GM08714 (cell line): Measurements from ENCODE around the gene CCDC51.
"Not testable (repeated sequence)": the region's sequence is repeated elsewhere in the genome, so short reads cannot be mapped to it uniquely, and the experiment has no call there.

ENCODE experiments used
- H3K4me3 ChIP-seq: fragments of 200-500 bp; sonication (Bioruptor generic); 2 replicates; pipeline ENCODE4 v1.5.1; 2014; ENCODE audit warnings: mild to moderate bottlenecking, low read length, inconsistent platforms
- ZNF274 ChIP-seq: IDR thresholded peaks from 2 replicates; pipeline ENCODE4 v1.6.1; 2012; ENCODE audit warnings: mild to moderate bottlenecking, low read depth, low read length

The CCDC51 gene

DNA sequence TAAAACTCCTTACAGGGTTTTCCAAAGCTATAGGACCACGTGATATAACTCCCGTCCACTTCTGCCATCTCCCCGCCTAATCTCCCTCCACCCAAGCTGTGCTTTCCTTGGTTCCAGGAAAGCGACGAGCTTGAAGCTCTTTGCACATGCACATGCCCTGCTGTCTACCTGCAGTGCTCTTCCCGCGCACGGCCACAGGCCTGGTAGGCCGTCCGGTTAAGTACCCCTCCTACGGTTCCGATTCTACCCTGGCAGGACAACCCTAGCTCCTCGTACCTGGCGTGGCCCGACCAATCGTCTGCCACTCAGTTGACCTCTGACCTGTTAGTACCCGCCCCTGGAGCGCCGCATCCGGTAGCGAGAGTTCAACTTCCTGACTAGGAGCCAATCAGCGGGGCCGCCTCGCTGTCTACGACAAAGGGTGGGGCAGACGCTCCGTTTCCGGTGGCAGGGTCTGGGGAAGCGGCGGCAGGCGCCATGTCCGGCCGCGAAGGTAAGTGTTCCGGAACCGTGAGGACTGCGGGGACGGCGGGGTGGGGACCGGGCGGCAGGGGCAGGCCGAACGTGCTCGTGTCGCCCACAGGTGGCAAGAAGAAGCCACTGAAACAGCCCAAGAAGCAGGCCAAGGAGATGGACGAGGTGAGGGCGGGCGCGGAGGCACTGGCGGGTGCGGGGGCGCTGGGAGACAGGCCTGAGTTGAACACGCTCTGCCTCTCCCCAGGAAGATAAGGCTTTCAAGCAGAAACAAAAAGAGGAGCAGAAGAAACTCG lies at the start of gene CCDC51, which contains the start of gene TMA7:
Gene CCDC51 (minus strand): TSS at position 300 of the 770 bp plus-strand sequence. CDS start 4,991 bp downstream, outside the sequence.
Gene TMA7 (plus strand): TSS at position 438 of the 770 bp plus-strand sequence. CDS start 40 bp downstream, at position 478.
- peak within 1 kb of the TSS; percentile 98 for H3K4me3 ChIP-seq
- no peak for TF ChIP-seq ZNF274

DNA sequence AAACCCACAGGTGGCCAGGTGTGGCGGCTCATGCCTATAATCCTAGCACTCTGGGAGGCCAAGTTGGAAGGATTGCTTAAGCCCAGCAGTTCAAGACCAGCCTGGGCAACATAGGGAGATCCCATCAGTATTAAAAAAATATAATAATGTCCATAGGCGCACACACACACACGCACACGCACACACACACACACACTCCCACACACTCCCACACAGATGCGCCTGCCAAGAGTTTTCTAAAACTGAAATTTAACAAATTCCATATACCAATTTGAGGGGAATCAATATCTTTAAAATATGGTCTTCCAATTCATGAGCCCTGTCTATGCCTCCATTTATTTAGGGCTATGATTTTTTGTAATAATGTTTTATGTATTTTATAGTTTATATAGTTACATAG lies 47.0 kb upstream of the CCDC51 start:
- no peak overlapping the region for H3K4me3 ChIP-seq
- TF ChIP-seq ZNF274: no peak

DNA sequence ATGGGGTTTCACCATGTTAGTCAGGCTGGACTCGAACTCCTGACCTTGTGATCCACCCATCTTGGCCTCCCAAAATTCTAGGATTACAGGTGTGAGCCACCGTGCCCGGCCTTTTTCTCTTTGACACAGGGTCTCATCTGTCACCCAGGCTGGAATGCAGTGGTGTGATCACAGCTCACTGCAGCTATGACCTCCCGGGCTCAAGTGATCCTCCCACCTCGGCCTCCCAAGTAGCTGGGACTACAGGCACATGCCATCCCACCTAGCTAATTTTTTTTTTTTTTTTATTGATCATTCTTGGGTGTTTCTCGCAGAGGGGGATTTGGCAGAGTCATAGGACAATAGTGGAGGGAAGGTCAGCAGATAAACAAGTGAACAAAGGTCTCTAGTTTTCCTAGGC lies 42.9 kb upstream of the CCDC51 start:
- not testable (repeated sequence) for H3K4me3 ChIP-seq

DNA sequence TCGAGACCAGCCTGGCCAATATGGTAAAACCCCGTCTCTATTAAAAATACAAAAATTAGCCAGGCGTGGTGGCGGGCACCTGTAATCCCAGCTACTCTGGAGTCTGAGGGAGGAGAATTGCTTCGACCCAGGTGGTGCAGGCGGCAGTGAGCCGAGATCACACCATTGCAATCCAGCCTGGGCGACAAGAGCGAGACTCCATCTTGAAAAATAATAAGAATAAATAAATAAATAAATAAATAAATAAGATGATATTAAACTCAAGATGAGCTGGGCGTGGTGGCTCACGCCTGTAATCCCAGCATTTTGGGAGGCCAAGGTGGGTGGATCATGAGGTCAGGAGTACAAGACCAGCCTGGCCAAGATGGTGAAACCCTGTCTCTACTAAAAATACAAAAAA lies 41.0 kb upstream of the CCDC51 start:
- not testable (repeated sequence) for H3K4me3 ChIP-seq

GRCh38 chr3:48478626-48479555 lies 39.0 kb upstream of the CCDC51 start:
- H3K4me3 ChIP-seq: peak overlapping the region; percentile 49; the same call in 1 of the 2 replicates
- TF ChIP-seq ZNF274: no peak

GRCh38 chr3:48477959-48478520 lies 38.1 kb upstream of the CCDC51 start:
- TF ChIP-seq ZNF274: no peak

DNA sequence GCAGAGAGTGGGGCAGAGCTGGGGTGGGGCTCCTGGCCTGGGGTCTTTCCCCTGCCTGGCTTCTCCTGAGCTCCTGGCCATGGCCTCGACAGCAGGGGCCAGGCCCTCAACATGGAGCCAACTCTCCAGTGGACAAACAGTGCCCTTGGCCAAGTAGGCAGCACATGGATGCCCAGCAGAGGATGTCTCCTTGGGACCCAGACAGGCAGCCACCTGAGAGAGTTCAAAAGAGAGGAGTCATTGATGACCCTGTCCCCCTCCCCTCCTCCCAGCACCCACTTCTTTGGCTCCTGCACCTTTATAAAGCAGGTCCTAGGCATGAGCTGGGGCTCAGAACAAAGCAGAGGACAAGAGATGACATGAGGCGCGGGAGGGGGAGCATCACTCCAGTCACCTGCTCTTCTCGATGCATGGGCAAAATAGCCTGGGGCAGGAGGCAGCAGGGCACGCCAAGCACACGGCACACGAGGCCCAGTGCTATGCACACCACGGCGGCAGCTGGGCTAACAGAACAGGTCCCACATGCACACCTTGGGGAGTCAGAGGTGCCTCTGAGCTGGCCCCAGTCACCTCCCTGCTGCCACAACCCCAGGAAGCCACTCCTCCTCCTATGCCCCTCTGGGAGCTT lies 36.6 kb upstream of the CCDC51 start:
- no peak for TF ChIP-seq ZNF274
- no peak overlapping the region for H3K4me3 ChIP-seq

More at GRCh38 chr3:48477959-48478520, 38.1 kb upstream of the CCDC51 start:
- peak overlapping the region; percentile 49; the same call in 1 of the 2 replicates for H3K4me3 ChIP-seq

DNA sequence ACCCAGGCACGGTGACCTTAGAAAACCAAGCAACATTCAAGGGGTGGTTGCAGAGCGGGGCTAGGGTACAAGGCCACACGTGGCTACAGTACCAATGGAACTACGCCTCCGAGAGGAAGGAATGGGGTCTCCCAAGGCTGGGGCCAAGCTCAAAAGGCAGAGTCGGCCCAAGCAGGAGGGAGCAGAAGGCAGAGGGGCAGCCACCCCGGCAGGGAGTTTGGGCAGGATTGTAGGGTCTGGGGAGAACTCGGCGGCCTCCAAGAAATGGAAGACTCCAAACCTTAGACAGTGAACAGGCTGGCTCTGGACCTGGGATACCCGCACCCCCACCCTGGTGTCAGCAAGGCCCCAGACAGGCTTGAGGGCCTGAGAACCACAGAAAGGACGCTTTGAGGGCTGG lies 35.3 kb upstream of the CCDC51 start:
- TF ChIP-seq ZNF274: no peak
- H3K4me3 ChIP-seq: no peak overlapping the region

- no peak for TF ChIP-seq ZNF274
- no peak overlapping the region for H3K4me3 ChIP-seq
These were observed 34.7 kb upstream of the CCDC51 start for GRCh38 chr3:48474619-48475018.

DNA sequence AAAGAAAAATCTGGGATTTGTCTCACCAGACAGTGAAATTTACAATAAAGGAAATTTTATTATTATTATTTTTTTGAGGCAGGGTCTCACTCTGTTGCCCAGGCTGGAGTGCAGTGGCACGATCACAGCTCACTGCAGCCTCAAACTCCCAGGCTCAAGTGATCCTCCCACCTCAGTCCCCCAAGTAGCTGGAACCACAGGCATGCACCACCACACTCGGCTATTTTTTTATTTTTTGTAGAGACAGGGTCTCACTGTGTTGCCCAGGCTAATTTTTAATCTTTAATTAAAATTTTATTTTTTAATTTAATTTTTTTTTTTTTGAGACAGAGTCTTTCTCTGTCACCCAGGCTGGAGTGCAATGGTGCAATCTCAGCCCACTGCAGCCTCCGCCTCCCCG lies 34.1 kb upstream of the CCDC51 start:
- H3K4me3 ChIP-seq: not testable (repeated sequence)

- H3K4me3 ChIP-seq: no peak overlapping the region; the same call in 1 of the 2 replicates
- TF ChIP-seq ZNF274: no peak
These were observed 33.7 kb upstream of the CCDC51 start for GRCh38 chr3:48473617-48473952.

- peak overlapping the region; percentile 67 for H3K4me3 ChIP-seq
- TF ChIP-seq ZNF274: no peak
These were observed 33.2 kb upstream of the CCDC51 start for GRCh38 chr3:48472923-48473616.

DNA sequence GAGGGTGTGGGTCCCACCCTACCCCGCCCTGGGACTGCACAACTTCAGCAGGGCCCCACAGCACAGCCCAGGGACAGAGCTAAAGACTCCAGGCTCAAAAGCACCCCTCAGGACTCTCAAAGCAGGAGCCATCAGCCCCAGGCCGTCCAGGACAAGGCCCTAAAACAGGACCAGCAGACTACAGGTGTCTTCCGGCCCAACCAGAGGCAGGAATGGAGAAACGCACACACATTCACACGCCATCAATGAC lies 32.7 kb upstream of the CCDC51 start:
- H3K4me3 ChIP-seq: peak overlapping the region; percentile 67
- no peak for TF ChIP-seq ZNF274

DNA sequence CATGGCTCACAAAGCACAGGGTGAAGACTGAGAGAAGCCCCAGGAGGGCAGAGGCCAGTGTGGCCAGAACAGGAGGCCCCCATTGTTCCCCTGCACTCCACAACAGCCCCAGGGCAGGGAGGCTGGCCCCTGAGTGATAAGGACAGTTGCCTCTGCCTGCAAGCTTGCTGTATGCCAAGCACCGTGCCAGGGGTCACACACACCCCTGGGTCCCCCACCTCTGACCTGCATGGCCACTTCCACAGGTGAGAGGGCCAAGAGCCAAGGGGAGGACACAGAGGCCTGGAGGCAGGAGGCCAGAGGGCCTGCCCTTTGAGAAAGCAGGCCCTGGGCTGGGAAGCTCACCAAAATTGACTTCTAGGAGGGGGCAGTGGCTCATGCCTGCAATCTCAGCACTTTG lies 30.4 kb upstream of the CCDC51 start:
- no peak for TF ChIP-seq ZNF274
- H3K4me3 ChIP-seq: no peak overlapping the region
